ENCODE measurements around the gene MICAL3.

MICAL3 gene

DNA sequence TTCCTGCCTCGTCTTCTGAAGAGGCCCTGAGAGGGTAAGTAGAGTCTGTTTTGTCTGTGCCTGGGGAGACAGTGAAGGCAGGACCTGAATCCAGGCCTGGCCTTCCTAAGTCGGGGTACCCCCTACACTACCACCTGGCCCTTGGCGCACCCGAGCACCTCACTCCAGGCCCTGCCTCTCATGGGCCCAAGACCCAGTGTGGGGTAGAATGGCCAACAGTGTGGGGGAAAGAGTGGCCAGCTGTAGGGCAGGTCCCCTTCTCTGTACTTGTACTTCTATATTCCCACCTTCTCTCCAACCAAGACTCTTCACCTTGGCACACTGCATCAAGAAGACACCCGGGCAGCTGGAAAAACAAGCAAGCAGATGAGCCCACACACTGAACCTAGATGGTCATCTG is 227.7 kb downstream of the MICAL3 start:
- H3K36me3 ChIP-seq (ENCODE audit: control insufficient read depth, insufficient read depth, low read length) = no peaks in the 10 kb centered on the region
- no peak overlapping the region for H2AFZ ChIP-seq
- no peaks in the 10 kb centered on the region for H3K79me2 ChIP-seq
- TF ChIP-seq, protein P1, sequence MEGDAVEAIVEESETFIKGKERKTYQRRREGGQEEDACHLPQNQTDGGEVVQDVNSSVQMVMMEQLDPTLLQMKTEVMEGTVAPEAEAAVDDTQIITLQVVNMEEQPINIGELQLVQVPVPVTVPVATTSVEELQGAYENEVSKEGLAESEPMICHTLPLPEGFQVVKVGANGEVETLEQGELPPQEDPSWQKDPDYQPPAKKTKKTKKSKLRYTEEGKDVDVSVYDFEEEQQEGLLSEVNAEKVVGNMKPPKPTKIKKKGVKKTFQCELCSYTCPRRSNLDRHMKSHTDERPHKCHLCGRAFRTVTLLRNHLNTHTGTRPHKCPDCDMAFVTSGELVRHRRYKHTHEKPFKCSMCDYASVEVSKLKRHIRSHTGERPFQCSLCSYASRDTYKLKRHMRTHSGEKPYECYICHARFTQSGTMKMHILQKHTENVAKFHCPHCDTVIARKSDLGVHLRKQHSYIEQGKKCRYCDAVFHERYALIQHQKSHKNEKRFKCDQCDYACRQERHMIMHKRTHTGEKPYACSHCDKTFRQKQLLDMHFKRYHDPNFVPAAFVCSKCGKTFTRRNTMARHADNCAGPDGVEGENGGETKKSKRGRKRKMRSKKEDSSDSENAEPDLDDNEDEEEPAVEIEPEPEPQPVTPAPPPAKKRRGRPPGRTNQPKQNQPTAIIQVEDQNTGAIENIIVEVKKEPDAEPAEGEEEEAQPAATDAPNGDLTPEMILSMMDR (IDR thresholded peaks at IDR 0.05) = no peak
- no peak overlapping the region for H3K9ac ChIP-seq
- H3K4me3 ChIP-seq (ENCODE audit: low read depth, low read length) = no peak overlapping the region
- no peak overlapping the region for H3K27ac ChIP-seq
- H3K4me2 ChIP-seq (ENCODE audit: low read length) = no peak overlapping the region
- H3K9me3 ChIP-seq (ENCODE audit: control insufficient read depth, low read length) = no peaks in the 10 kb centered on the region
- H3K27me3 ChIP-seq (ENCODE audit: control insufficient read depth, insufficient read depth, low read length) = no peaks in the 10 kb centered on the region
- no peaks in the 10 kb centered on the region for H3K4me1 ChIP-seq

DNA sequence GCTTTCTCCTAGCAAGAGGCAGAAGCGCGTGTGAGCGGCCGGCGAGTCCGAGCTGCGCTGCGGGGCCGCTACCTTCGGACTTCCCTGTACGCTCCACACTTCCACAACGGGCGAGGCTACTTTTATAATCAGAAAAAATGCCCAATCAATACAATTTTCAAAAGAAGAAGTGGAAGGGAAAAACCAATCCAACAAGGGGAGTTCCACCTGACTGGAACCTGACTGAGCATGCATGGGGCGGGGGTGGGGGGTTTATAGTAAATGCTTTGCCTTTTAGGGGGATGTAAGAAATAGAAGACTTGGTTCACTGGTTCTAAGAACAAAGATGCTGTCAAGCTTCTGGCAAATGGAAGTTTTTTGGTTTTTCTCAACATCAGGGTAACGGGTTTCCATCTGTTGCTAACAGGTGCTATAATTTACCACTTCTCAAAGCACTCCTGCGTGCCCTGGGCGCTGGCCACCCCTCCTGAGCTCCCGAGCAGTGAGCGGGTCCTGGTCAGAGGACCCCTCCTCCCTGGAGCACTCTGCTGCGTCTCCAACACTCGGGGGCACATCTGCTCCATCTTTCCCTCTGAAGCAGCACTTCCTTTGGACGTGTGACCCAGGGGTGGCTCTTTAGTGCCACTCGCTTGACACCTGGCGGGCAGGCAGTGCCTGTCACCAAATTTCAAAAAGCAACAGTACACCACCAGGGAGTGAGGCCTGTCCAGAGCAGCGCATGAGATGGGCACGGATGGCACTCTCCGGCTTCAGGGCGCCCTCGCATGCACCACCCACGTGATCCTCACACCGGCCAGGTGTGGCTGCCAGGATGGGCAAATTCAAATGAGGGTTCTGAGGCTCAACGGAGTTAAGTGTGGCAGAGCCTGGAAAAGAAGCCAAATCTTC is 228.5 kb downstream of the MICAL3 start:
- no peak overlapping the region for H3K4me2 ChIP-seq (ENCODE audit: low read length)
- TF ChIP-seq, protein P1 (IDR thresholded peaks at IDR 0.05) = no peak
- H3K9ac ChIP-seq = no peak overlapping the region
- H3K4me3 ChIP-seq (ENCODE audit: low read depth, low read length) = no peak overlapping the region
- no peak overlapping the region for H2AFZ ChIP-seq
- no peaks in the 10 kb centered on the region for H3K9me3 ChIP-seq (ENCODE audit: control insufficient read depth, low read length)
- no peaks in the 10 kb centered on the region for H3K36me3 ChIP-seq (ENCODE audit: control insufficient read depth, insufficient read depth, low read length)
- no peaks in the 10 kb centered on the region for H3K79me2 ChIP-seq
- no peaks in the 10 kb centered on the region for H3K4me1 ChIP-seq
- H3K27me3 ChIP-seq (ENCODE audit: control insufficient read depth, insufficient read depth, low read length) = no peaks in the 10 kb centered on the region
- no peak overlapping the region for H3K27ac ChIP-seq

DNA sequence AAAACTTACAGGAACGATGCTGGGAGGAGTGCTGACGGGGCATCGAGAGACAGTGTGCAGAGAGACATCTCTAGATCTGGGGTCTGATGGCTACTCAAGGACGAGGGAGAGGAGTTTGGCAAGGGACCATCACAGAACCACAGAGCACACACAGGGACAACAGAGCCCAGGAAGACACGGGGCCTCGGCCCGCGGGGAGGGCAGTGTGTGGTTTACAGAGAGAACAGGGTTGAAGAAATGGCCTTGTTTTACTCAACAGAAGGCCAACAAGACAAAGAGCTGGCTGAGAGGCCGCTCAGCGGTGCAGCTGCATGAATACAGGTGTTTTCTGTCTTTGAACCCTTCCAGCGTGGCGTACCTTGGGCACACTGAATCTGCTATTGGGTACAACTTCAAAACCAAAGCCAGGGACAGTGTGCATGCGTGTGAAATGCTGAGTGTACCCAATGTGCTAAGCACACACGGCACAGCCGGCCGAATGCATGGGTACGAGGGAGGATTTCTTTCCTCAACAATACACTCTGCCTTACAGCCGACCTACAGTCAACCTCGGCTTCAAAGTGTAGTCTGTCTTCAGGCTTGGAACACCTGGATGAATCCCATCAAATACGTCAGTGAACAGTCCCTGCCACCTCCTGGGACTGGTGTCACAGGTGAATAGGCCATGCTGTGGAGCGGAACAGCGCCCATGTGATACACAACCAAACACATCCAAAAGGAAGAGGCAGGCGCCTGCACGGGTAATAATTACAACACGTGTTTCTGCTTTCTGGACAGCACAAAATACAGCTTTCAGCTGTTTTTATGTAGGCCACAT is 229.4 kb downstream of the MICAL3 start:
- no peaks in the 10 kb centered on the region for H3K36me3 ChIP-seq (ENCODE audit: control insufficient read depth, insufficient read depth, low read length)
- no peaks in the 10 kb centered on the region for H3K27me3 ChIP-seq (ENCODE audit: control insufficient read depth, insufficient read depth, low read length)
- H2AFZ ChIP-seq = no peak overlapping the region
- no peak overlapping the region for H3K4me3 ChIP-seq (ENCODE audit: low read depth, low read length)
- H3K4me1 ChIP-seq = no peaks in the 10 kb centered on the region
- TF ChIP-seq, protein P1 (IDR thresholded peaks at IDR 0.05) = no peak
- H3K9me3 ChIP-seq (ENCODE audit: control insufficient read depth, low read length) = no peaks in the 10 kb centered on the region
- H3K9ac ChIP-seq = no peak overlapping the region
- H3K27ac ChIP-seq = no peak overlapping the region
- no peaks in the 10 kb centered on the region for H3K79me2 ChIP-seq
- no peak overlapping the region for H3K4me2 ChIP-seq (ENCODE audit: low read length)

DNA sequence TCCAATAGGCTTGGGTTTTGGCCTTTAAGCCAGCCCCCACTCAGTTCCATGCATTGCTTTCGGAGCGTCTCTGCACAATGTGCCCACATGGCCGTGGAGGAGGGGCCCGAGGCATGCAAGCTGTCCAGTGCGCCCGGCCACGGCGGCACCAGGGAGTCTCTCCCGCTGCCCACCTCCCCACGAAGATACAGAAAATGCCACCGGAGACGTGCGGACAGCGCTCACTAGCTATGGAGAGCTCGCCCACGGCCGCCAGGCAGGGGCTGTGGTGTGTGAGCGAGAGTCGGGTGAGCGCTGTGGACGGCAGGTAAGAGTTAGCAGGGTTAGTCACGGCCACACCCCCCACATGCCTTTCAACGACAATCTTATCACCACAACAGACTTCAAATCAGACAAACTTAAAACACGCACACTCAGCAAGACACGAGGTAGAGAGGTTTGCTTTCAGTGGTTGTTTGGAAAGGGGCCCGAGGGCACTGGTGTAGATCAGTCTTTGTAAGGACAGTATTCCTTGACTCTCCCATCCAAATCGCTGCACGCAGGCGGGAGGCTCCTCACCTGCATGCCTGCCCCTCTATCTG is 231.4 kb downstream of the MICAL3 start:
- Histone ChIP-seq H3K4me2 (ENCODE audit: low read length) (no peak overlapping the region), H3K27me3 (ENCODE audit: control insufficient read depth, insufficient read depth, low read length) (no peaks in the 10 kb centered on the region), H2AFZ (no peak overlapping the region), H3K36me3 (ENCODE audit: control insufficient read depth, insufficient read depth, low read length) (no peaks in the 10 kb centered on the region), H3K79me2 (no peaks in the 10 kb centered on the region), H3K9me3 (ENCODE audit: control insufficient read depth, low read length) (no peaks in the 10 kb centered on the region), H3K27ac (no peak overlapping the region), H3K9ac (no peak overlapping the region), H3K4me3 (ENCODE audit: low read depth, low read length) (no peak overlapping the region), H3K4me1 (no peaks in the 10 kb centered on the region)
- TF ChIP-seq, protein P1 (IDR thresholded peaks at IDR 0.05) = no peak
